ENCODE measurements around the gene SURF1. TPM values are rescaled to one million over a fixed set of nuclear protein-coding genes. Genes with fewer than 3 reads are reported as not detected.

Gene SURF1
- total and polyA plus RNA-seq, 9 of the 15 experiments (the other 6 are each of a cell fraction or from before 2014, with no cell fraction given): 16.1 to 31.3 (median 20.9) TPM

GRCh38 chr9:133375724-133376654 lies 19.7 kb upstream of the SURF1 start, which contains the start of the genes STKLD1 and SURF4 (continued):
- no peak for TF ChIP-seq CHCHD3 (CRISPR knock-in tag; IDR thresholded peaks at IDR 0.05)
- TF ChIP-seq MTA2 (IDR thresholded peaks at IDR 0.05; ENCODE audit: low read depth): no peak
- TF ChIP-seq HEY1 (CRISPR knock-in tag; IDR thresholded peaks at IDR 0.05; ENCODE audit: borderline replicate concordance): no peak
- TF ChIP-seq ZBTB7A (IDR thresholded peaks at IDR 0.05; ENCODE audit: borderline replicate concordance, control insufficient read depth, low read depth, low read length): peak; percentile 43; the same call in 1 of the 2 replicates
- TF ChIP-seq U2AF1 (optimal IDR thresholded peaks at IDR 0.05; ENCODE audit: low read depth, low read length): peak; percentile 59
- TF ChIP-seq THRB (CRISPR knock-in tag; conservative IDR thresholded peaks at IDR 0.05): no peak
- TF ChIP-seq ZNF79 (CRISPR knock-in tag; IDR thresholded peaks at IDR 0.05; ENCODE audit: low read depth): no peak
- TF ChIP-seq POLR2H (tag; IDR thresholded peaks at IDR 0.05; ENCODE audit: low read depth): peak; percentile 74; the same call in 1 of the 2 replicates
- TF ChIP-seq ZNF140 (CRISPR knock-in tag; IDR thresholded peaks at IDR 0.05): no peak
- no peak for TF ChIP-seq CHD7 (IDR thresholded peaks at IDR 0.05; ENCODE audit: low read depth, low read length)
- no peak for TF ChIP-seq SRSF3 (IDR thresholded peaks at IDR 0.05; ENCODE audit: insufficient read depth, low read length)
- TF ChIP-seq ZNF449 (CRISPR knock-in tag; IDR thresholded peaks at IDR 0.05): no peak
